ENCODE measurements around the gene TSC22D4. TPM values are rescaled to one million over a fixed set of nuclear protein-coding genes. Genes with fewer than 3 reads are reported as not detected.
A peak's percentile ranks its signal among the peaks of the same experiment; 100 is the strongest.
"Not testable (repeated sequence)": the region's sequence is repeated elsewhere in the genome, so short reads cannot be mapped to it uniquely, and the experiment has no call there.

TSC22D4 gene
- polyA plus RNA-seq, 3 donors = 23.8 to 91.5 (median 26.3) TPM

DNA sequence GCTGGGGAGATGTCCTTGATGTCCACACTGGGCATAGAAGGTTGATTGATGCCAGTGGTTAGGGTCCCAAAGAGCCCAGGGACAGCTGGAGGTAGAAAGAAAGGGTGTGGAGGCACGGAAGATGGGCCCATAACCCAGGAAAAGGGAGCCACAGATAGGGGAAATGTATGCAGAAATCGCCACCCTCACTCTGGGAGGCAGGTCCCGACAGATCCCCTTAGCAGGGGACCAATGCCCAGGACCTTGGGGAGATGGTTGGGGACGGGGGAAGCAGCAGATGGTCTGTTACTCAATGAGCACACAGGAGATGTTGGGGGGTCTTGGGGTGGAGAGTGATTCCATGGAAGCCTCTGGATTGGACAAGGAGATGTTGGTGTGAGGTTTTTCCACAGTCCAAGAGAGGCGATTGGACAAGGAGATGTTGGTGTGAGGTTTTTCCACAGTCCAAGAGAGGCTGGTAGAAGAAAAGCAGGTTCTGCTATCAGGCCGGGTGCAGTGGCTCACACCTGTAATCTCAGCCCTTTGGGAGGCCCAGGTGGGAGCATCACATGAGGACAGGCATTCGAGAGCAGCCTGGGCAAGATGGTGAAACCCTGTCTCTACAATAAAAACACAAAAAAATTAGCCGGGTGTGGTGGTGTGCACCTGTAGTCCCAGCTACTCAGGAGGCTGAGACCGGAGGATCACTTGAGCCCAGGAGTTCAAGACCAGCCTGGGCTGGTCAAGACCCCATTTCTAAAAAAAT is 35.7 kb downstream of the TSC22D4 start:
- H3K4me1 ChIP-seq (ENCODE audit: control insufficient read depth in 1 of 2, insufficient read depth in 2 of 2, low read length in 2 of 2) = peaks cover 23 to 30% of the 10 kb centered on the region in 2 donors
- H3K4me2 ChIP-seq (replicated peaks; ENCODE audit: extremely low read depth, low read length, poor library complexity, severe bottlenecking) = no peak overlapping the region
- no peak overlapping the region for H2AFZ ChIP-seq (ENCODE audit: insufficient read depth, low read depth, low read length, poor library complexity, severe bottlenecking)
- H3K9ac ChIP-seq (ENCODE audit: insufficient read depth, low read length, poor library complexity, severe bottlenecking) = no peak overlapping the region
- no peaks in the 10 kb centered on the region for H3K27me3 ChIP-seq (ENCODE audit: control insufficient read depth in 2 of 2, insufficient read depth in 2 of 2, low read length in 2 of 2)
- no peak for DNase-seq
- H3K4me3 Mint-ChIP-seq = no peak overlapping the region
- H3K36me3 ChIP-seq (replicated peaks in 1 of 2; ENCODE audit: control insufficient read depth in 1 of 2, insufficient read depth in 2 of 2, low read length in 2 of 2) = no peaks in the 10 kb centered on the region
- TF ChIP-seq CTCF (IDR thresholded peaks at IDR 0.05) = no peak
- no peak overlapping the region for H3K4me3 ChIP-seq (replicated peaks in 1 of 3; ENCODE audit: low read depth in 2 of 3, low read length in 3 of 3)
- WGBS (ENCODE audit: insufficient coverage) = 95% methylated on average over 6 of the region's 9 CpGs
- intact Hi-C loops (cut with micrococcal nuclease) = no loop called here
- no peaks in the 10 kb centered on the region for H4K20me1 ChIP-seq (ENCODE audit: insufficient read depth, low read length)
- peaks cover 0 to 2% of the 10 kb centered on the region in 2 donors for H3K36me3 Mint-ChIP-seq
- peak overlapping the region; percentile 43 to 95 (median 76) for H3K27ac Mint-ChIP-seq
- no peak overlapping the region for H3K27ac ChIP-seq (ENCODE audit: low read depth in 1 of 2, low read length in 2 of 2)
- peaks cover 0 to 2% (median 0%) of the 10 kb centered on the region in 7 donors for H3K9me3 Mint-ChIP-seq
- no peaks in the 10 kb centered on the region for H3K9me3 ChIP-seq (replicated peaks in 1 of 2; ENCODE audit: control insufficient read depth in 1 of 2, insufficient read depth in 1 of 2, low read length in 2 of 2)
- H3K4me1 Mint-ChIP-seq = peaks cover 34% of the 10 kb centered on the region
- H3K27me3 Mint-ChIP-seq (ENCODE audit: low read depth in 3 of 3) = peaks cover 0 to 1% (median 0%) of the 10 kb centered on the region in 3 donors
- no peaks in the 10 kb centered on the region for H3K79me2 ChIP-seq (ENCODE audit: insufficient read depth, low read length)

- WGBS (ENCODE audit: insufficient coverage) = 89% methylated on average over 8 of the region's 11 CpGs
- Histone ChIP-seq H3K36me3 (replicated peaks in 1 of 2; ENCODE audit: control insufficient read depth in 1 of 2, insufficient read depth in 2 of 2, low read length in 2 of 2) (no peaks in the 10 kb centered on the region), H3K79me2 (ENCODE audit: insufficient read depth, low read length) (no peaks in the 10 kb centered on the region), H3K4me3 (replicated peaks in 1 of 3; ENCODE audit: low read depth in 2 of 3, low read length in 3 of 3) (no peak overlapping the region), H4K20me1 (ENCODE audit: insufficient read depth, low read length) (no peaks in the 10 kb centered on the region), H3K27ac (ENCODE audit: low read depth in 1 of 2, low read length in 2 of 2) (no peak overlapping the region), H3K27me3 (ENCODE audit: control insufficient read depth in 2 of 2, insufficient read depth in 2 of 2, low read length in 2 of 2) (no peaks in the 10 kb centered on the region), H3K9ac (ENCODE audit: insufficient read depth, low read length, poor library complexity, severe bottlenecking) (no peak overlapping the region), H2AFZ (ENCODE audit: insufficient read depth, low read depth, low read length, poor library complexity, severe bottlenecking) (no peak overlapping the region), H3K9me3 (replicated peaks in 1 of 2; ENCODE audit: control insufficient read depth in 1 of 2, insufficient read depth in 1 of 2, low read length in 2 of 2) (no peaks in the 10 kb centered on the region), H3K4me1 (ENCODE audit: control insufficient read depth in 1 of 2, insufficient read depth in 2 of 2, low read length in 2 of 2) (peaks cover 25 to 27% of the 10 kb centered on the region in 2 donors), H3K4me2 (replicated peaks; ENCODE audit: extremely low read depth, low read length, poor library complexity, severe bottlenecking) (no peak overlapping the region)
- Mint-ChIP-seq H3K4me1 (peaks cover 29% of the 10 kb centered on the region), H3K4me3 (no peak overlapping the region), H3K36me3 (peaks cover 0 to 2% of the 10 kb centered on the region in 2 donors), H3K27me3 (ENCODE audit: low read depth in 3 of 3) (peaks cover 0 to 1% (median 0%) of the 10 kb centered on the region in 3 donors), H3K27ac (peak overlapping the region in 2 of 7 donors; percentile 13 to 58), H3K9me3 (peaks cover 0 to 2% (median 0%) of the 10 kb centered on the region in 7 donors)
- intact Hi-C loops (cut with micrococcal nuclease) = no loop called here
- no peak for DNase-seq
- TF ChIP-seq CTCF (IDR thresholded peaks at IDR 0.05) = no peak
These were observed 37.1 kb downstream of the TSC22D4 start for GRCh38 chr7:100441641-100442535.

DNA sequence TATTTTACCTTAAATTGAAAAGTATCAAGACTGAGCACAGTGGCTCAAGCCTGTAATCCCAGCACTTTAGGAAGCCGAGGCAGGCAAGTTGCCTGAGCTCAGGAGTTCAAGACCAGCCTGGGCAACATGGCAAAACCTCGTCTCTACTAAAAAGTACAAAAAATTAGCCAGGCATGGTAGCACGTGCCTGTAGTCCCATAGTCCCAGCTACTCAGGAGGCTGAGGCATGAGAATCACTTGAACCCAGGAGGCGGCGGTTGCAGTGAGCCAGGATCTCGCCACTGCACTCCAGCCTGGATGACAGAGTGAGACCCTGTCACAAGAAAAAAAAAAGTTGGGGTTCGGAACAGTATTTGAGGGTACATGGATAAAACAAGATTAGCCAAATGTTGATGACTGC is 39.8 kb downstream of the TSC22D4 start:
- Mint-ChIP-seq H3K4me1 (peaks cover 22% of the 10 kb centered on the region), H3K27ac (peak overlapping the region in 2 of 7 donors; percentile 21 to 40)
- H3K9me3 ChIP-seq (replicated peaks in 1 of 2; ENCODE audit: control insufficient read depth in 1 of 2, insufficient read depth in 1 of 2, low read length in 2 of 2); DNase-seq; H3K4me2 ChIP-seq (replicated peaks; ENCODE audit: extremely low read depth, low read length, poor library complexity, severe bottlenecking); H3K27ac ChIP-seq (ENCODE audit: low read depth in 1 of 2, low read length in 2 of 2); H2AFZ ChIP-seq (ENCODE audit: insufficient read depth, low read depth, low read length, poor library complexity, severe bottlenecking); H3K27me3 Mint-ChIP-seq (ENCODE audit: low read depth in 3 of 3); H3K4me3 ChIP-seq (replicated peaks in 1 of 3; ENCODE audit: low read depth in 2 of 3, low read length in 3 of 3); H4K20me1 ChIP-seq (ENCODE audit: insufficient read depth, low read length); H3K9ac ChIP-seq (ENCODE audit: insufficient read depth, low read length, poor library complexity, severe bottlenecking); H3K27me3 ChIP-seq (ENCODE audit: control insufficient read depth in 2 of 2, insufficient read depth in 2 of 2, low read length in 2 of 2); H3K4me3 Mint-ChIP-seq; H3K9me3 Mint-ChIP-seq; H3K36me3 ChIP-seq (replicated peaks in 1 of 2; ENCODE audit: control insufficient read depth in 1 of 2, insufficient read depth in 2 of 2, low read length in 2 of 2); H3K36me3 Mint-ChIP-seq: not testable (repeated sequence)
- WGBS (ENCODE audit: insufficient coverage) = 100% methylated on average over 5 of the region's 7 CpGs
- peaks cover 21% of the 10 kb centered on the region for H3K79me2 ChIP-seq (ENCODE audit: insufficient read depth, low read length)
- intact Hi-C loops (cut with micrococcal nuclease) = loop anchor here in 1 of 2 donors (10.0 kb wide), 1 partner anchor 236 kb away; the partner anchor contains the start of gene GNB2
- H3K4me1 ChIP-seq (ENCODE audit: control insufficient read depth in 1 of 2, insufficient read depth in 2 of 2, low read length in 2 of 2) = peaks cover 20 to 29% of the 10 kb centered on the region in 2 donors

Measured in CD14-positive monocyte (primary cell).